ENCODE data around the gene RABGAP1L. TPM values are rescaled to one million over a fixed set of nuclear protein-coding genes. Genes with fewer than 3 reads are reported as not detected.
A peak's percentile ranks its signal among the peaks of the same experiment; 100 is the strongest.
"Not testable (repeated sequence)": the region's sequence is repeated elsewhere in the genome, so short reads cannot be mapped to it uniquely, and the experiment has no call there.

The RABGAP1L gene
- total RNA-seq, 1 experiment from 2014 or later, result 14.2 TPM

- DNase-seq (ENCODE audit: low read depth), result not testable (repeated sequence)
Measured at GRCh38 chr1:174238845-174239501, 79.7 kb downstream of the RABGAP1L start.

- DNase-seq (ENCODE audit: low read depth), result no peak
Measured at GRCh38 chr1:174239541-174239940, 80.2 kb downstream of the RABGAP1L start.

GRCh38 chr1:174242856-174243255, 83.5 kb downstream of the RABGAP1L start:
- no peak for DNase-seq (ENCODE audit: low read depth)

- no peak for DNase-seq (ENCODE audit: low read depth)
Measured at GRCh38 chr1:174243451-174244000, 84.2 kb downstream of the RABGAP1L start.

- no peak for DNase-seq (ENCODE audit: low read depth)
Measured at GRCh38 chr1:174244017-174244416, 84.7 kb downstream of the RABGAP1L start.

- no peak for DNase-seq (ENCODE audit: low read depth)
Measured at GRCh38 chr1:174247472-174247871, 88.2 kb downstream of the RABGAP1L start.

GRCh38 chr1:174248041-174248440, 88.7 kb downstream of the RABGAP1L start:
- DNase-seq (ENCODE audit: low read depth), result no peak

GRCh38 chr1:174256386-174256785, 97.1 kb downstream of the RABGAP1L start:
- not testable (repeated sequence) for DNase-seq (ENCODE audit: low read depth)

- DNase-seq (ENCODE audit: low read depth), result peak; percentile 26
Measured at GRCh38 chr1:174258148-174258550, 98.8 kb downstream of the RABGAP1L start.

GRCh38 chr1:174262349-174263241, 103.3 kb downstream of the RABGAP1L start:
- DNase-seq (ENCODE audit: low read depth), result peak; percentile 35

GRCh38 chr1:174265282-174265681, 106.0 kb downstream of the RABGAP1L start:
- DNase-seq (ENCODE audit: low read depth), result no peak

GRCh38 chr1:174266476-174266875, 107.2 kb downstream of the RABGAP1L start:
- no peak for DNase-seq (ENCODE audit: low read depth)

- DNase-seq (ENCODE audit: low read depth), result no peak
Measured at GRCh38 chr1:174266991-174267612, 107.8 kb downstream of the RABGAP1L start.

GRCh38 chr1:174269989-174270651, 110.8 kb downstream of the RABGAP1L start:
- DNase-seq (ENCODE audit: low read depth), result no peak

- DNase-seq (ENCODE audit: low read depth), result no peak
Measured at GRCh38 chr1:174273190-174273589, 113.9 kb downstream of the RABGAP1L start.

- no peak for DNase-seq (ENCODE audit: low read depth)
Measured at GRCh38 chr1:174273776-174274175, 114.5 kb downstream of the RABGAP1L start.

- no peak for DNase-seq (ENCODE audit: low read depth)
Measured at GRCh38 chr1:174274452-174274851, 115.1 kb downstream of the RABGAP1L start.

GRCh38 chr1:174274884-174275283, 115.6 kb downstream of the RABGAP1L start:
- DNase-seq (ENCODE audit: low read depth), result no peak

- DNase-seq (ENCODE audit: low read depth), result no peak
Measured at GRCh38 chr1:174276087-174276486, 116.8 kb downstream of the RABGAP1L start.

- no peak for DNase-seq (ENCODE audit: low read depth)
Measured at GRCh38 chr1:174284052-174284451, 124.7 kb downstream of the RABGAP1L start.

GRCh38 chr1:174286042-174286441, 126.7 kb downstream of the RABGAP1L start:
- DNase-seq (ENCODE audit: low read depth), result no peak
